OCI-LY7 (cell line): ENCODE results near the gene SUFU. TPM values are rescaled to one million over a fixed set of nuclear protein-coding genes. Genes with fewer than 3 reads are reported as not detected.

Experiments
- BruUV-seq: library from RNA; stranded (reverse); fragments of 400-500 nt; replicated peaks from 2 replicates; lab custom pipeline; 2021; lab: Mats Ljungman, UMichigan
- CTCF ChIA-PET: fragments of 300-600 bp; sonication (Branson Sonifier 250); formaldehyde crosslinking; loops from one replicate; lab custom pipeline; 2022; ENCODE audit warnings: antibody characterized with exemption; ENCODE audit not compliant: unreplicated experiment; lab: Charles Lee
- POLR2A ChIA-PET: fragments of 300-600 bp; sonication (Branson Sonifier 250); formaldehyde crosslinking; loops from one replicate; lab custom pipeline; 2022; ENCODE audit warnings: antibody characterized with exemption; lab: Charles Lee
- DNase-seq: peaks from one replicate; pipeline ENCODE4 v3.0.0-alpha.2; 2015; ENCODE audit warnings: low spot score
- H2AFZ ChIP-seq: fragments of 200-600 bp; sonication (generic), shearing (Covaris generic); 2 replicates; pipeline ENCODE4 v1.6.1; 2014; ENCODE audit warnings: mild to moderate bottlenecking, antibody characterized with exemption, low read length, moderate library complexity
- H3K27ac ChIP-seq: fragments of 200-600 bp; sonication (generic); 2 replicates; pipeline ENCODE4 v1.5.1; 2014; ENCODE audit warnings: mixed run types, low read depth, mild to moderate bottlenecking, moderate library complexity, low read length, inconsistent platforms; ENCODE audit not compliant: poor library complexity, severe bottlenecking
- H3K36me3 ChIP-seq: fragments of 200-600 bp; sonication (generic); 2 replicates; pipeline ENCODE4 v1.6.1; 2014; ENCODE audit warnings: mild to moderate bottlenecking, antibody characterized with exemption, low read length, moderate library complexity, mixed read lengths; ENCODE audit not compliant: insufficient read depth
- H3K4me1 ChIP-seq: fragments of 200-600 bp; sonication (generic); 2 replicates; pipeline ENCODE4 v1.5.1; 2014; ENCODE audit warnings: mild to moderate bottlenecking, low read length; ENCODE audit not compliant: insufficient read depth, poor library complexity, severe bottlenecking
- H3K4me2 ChIP-seq: fragments of 200-600 bp; sonication (generic); 2 replicates; pipeline ENCODE4 v1.6.1; 2014; ENCODE audit warnings: mild to moderate bottlenecking, low read length
- H3K4me3 ChIP-seq: fragments of 200-600 bp; sonication (generic); 2 replicates; pipeline ENCODE4 v1.5.1; 2014; ENCODE audit warnings: mild to moderate bottlenecking, low read depth, low read length; ENCODE audit not compliant: poor library complexity, severe bottlenecking
- H3K79me2 ChIP-seq: fragments of 200-600 bp; sonication (generic); 2 replicates; pipeline ENCODE4 v1.6.1; 2016; ENCODE audit warnings: low read depth, mild to moderate bottlenecking, low read length, moderate library complexity, mixed read lengths; ENCODE audit not compliant: insufficient read depth
- H3K9me2 ChIP-seq: fragments of 200-600 bp; sonication (generic); 2 replicates; pipeline ENCODE4 v1.6.1; 2016; ENCODE audit warnings: mild to moderate bottlenecking, low read length, mixed read lengths; ENCODE audit not compliant: insufficient read depth
- H3K9me3 ChIP-seq: fragments of 200-600 bp; sonication (generic); 2 replicates; pipeline ENCODE4 v1.6.1; 2014; ENCODE audit warnings: mild to moderate bottlenecking, mixed run types, low read length, mixed read lengths
- H4K20me1 ChIP-seq: fragments of 200-600 bp; sonication (generic); 2 replicates; pipeline ENCODE4 v1.6.1; 2014; ENCODE audit warnings: mild to moderate bottlenecking, antibody characterized with exemption, low read length, moderate library complexity, mixed read lengths; ENCODE audit not compliant: insufficient read depth
- CTCF ChIP-seq: fragments of 200-600 bp; sonication (generic); conservative IDR thresholded peaks from 2 replicates; pipeline ENCODE4 v1.5.1; 2014; ENCODE audit warnings: mild to moderate bottlenecking, antibody characterized with exemption, low read length, moderate library complexity, mixed read lengths
- EZH2phosphoT487 ChIP-seq: fragments of 200-600 bp; sonication (generic); IDR thresholded peaks from 2 replicates; pipeline ENCODE4 v1.6.1; 2018; ENCODE audit warnings: low read depth, borderline replicate concordance, mild to moderate bottlenecking, mixed run types, antibody characterized with exemption, low read length, moderate library complexity, mixed read lengths
- intact Hi-C: fragments of 100-400 bp; cut with micrococcal nuclease; formaldehyde crosslinking; loops from one replicate; pipeline ENCODE4 v1.10.0; 2022; ENCODE audit not compliant: unreplicated experiment
- total RNA-seq, 2 experiments: library from RNA; depleted of rRNA in 1 of 2; stranded (reverse); fragments of >200 nt in 1 of 2; shearing (Covaris generic) in 1 of 2; gene quantifications; 2 replicates each; pipeline ENCODE4 v1.2.3, GENCODE V29; 2014 to 2022

SUFU gene
- total RNA-seq, 2 experiments from 2014 or later: 4.9 to 10.0 TPM

GRCh38 chr10:102613286-102613685, 109.5 kb downstream of the SUFU start:
- H3K9me3 ChIP-seq: no peaks in the 10 kb centered on the region
- intact Hi-C loops: no loop called here
- no peak overlapping the region for H3K4me2 ChIP-seq
- H4K20me1 ChIP-seq: no peaks in the 10 kb centered on the region
- no peaks in the 10 kb centered on the region for H3K79me2 ChIP-seq
- no peak overlapping the region for H3K4me3 ChIP-seq
- POLR2A ChIA-PET: no interaction called here
- CTCF ChIA-PET: no interaction called here
- no peak overlapping the region for H3K27ac ChIP-seq
- H3K4me1 ChIP-seq: no peaks in the 10 kb centered on the region
- TF ChIP-seq CTCF (no peak), EZH2phosphoT487 (no peak)
- no peaks in the 10 kb centered on the region for H3K9me2 ChIP-seq
- H3K36me3 ChIP-seq: no peaks in the 10 kb centered on the region
- H2AFZ ChIP-seq: no peak overlapping the region
- no TSS peak for BruUV-seq
- DNase-seq: no peak

GRCh38 chr10:102613785-102614184, 110.0 kb downstream of the SUFU start:
- ChIA-PET CTCF (no interaction called here), POLR2A (no interaction called here)
- no peaks in the 10 kb centered on the region for H3K9me3 ChIP-seq
- no peak overlapping the region for H3K27ac ChIP-seq
- H3K79me2 ChIP-seq: no peaks in the 10 kb centered on the region
- no peaks in the 10 kb centered on the region for H3K36me3 ChIP-seq
- H3K9me2 ChIP-seq: no peaks in the 10 kb centered on the region
- H4K20me1 ChIP-seq: no peaks in the 10 kb centered on the region
- no peak overlapping the region for H3K4me2 ChIP-seq
- H3K4me1 ChIP-seq: no peaks in the 10 kb centered on the region
- intact Hi-C loops: no loop called here
- no peak for DNase-seq
- TF ChIP-seq EZH2phosphoT487 (no peak), CTCF (no peak)
- no peak overlapping the region for H3K4me3 ChIP-seq
- no peak overlapping the region for H2AFZ ChIP-seq
- BruUV-seq: no TSS peak

- CTCF ChIA-PET: interaction anchor here (0.8 kb wide), 1 partner anchor 12 kb away, joined by 3 read pairs; no protein-coding TSS in a partner anchor
- H3K79me2 ChIP-seq: no peaks in the 10 kb centered on the region
- no peaks in the 10 kb centered on the region for H3K9me3 ChIP-seq
- no peak overlapping the region for H3K27ac ChIP-seq
- no peaks in the 10 kb centered on the region for H3K9me2 ChIP-seq
- H2AFZ ChIP-seq: no peak overlapping the region
- DNase-seq: no peak
- BruUV-seq: no TSS peak
- H3K4me2 ChIP-seq: no peak overlapping the region
- POLR2A ChIA-PET: interaction anchor here (0.7 kb wide), 2 partner anchors 26 to 1296 kb away, joined by 3 to 4 read pairs; no protein-coding TSS in a partner anchor
- TF ChIP-seq CTCF (no peak), EZH2phosphoT487 (no peak)
- H4K20me1 ChIP-seq: no peaks in the 10 kb centered on the region
- intact Hi-C loops: no loop called here
- H3K36me3 ChIP-seq: no peaks in the 10 kb centered on the region
- H3K4me3 ChIP-seq: no peak overlapping the region
- H3K4me1 ChIP-seq: no peaks in the 10 kb centered on the region
Observed at GRCh38 chr10:102614888-102615287, 111.1 kb downstream of the SUFU start.
